Right lobe of liver (tissue), 6 donors: ENCODE measurements around the gene NCOR1. TPM values are rescaled to one million over a fixed set of nuclear protein-coding genes. Genes with fewer than 3 reads are reported as not detected.
A peak's percentile ranks its signal among the peaks of the same experiment; 100 is the strongest.

Source experiments
- ATAC-seq, 4 donors: fragments of 200-7000 bp; cut with Tn5 transposase; one replicate each; pipeline ENCODE4 v1.9.1; 2020; ENCODE audit warnings: mild to moderate bottlenecking in 4 of 4, moderate library complexity in 4 of 4
- DNase-seq, 3 donors: peaks; one replicate each; pipeline ENCODE4 v3.0.0-alpha.2; 2020
- H3K27ac ChIP-seq, 3 donors: fragments of 200-600 bp; one replicate each; pipeline ENCODE4 v1.8.0; 2022
- H3K27me3 ChIP-seq, 2 donors: fragments of 200-600 bp; one replicate each; pipeline ENCODE4 v1.8.0; 2022
- H3K36me3 ChIP-seq, 4 donors: fragments of 200-600 bp; sonication (generic) in 1 of 4; one replicate each; pipeline versions ENCODE4 v1.5.1 to v1.8.0; 2017 to 2022; ENCODE audit warnings: control low read depth in 1 of 4
- H3K4me1 ChIP-seq, 4 donors: fragments of 200-600 bp; sonication (generic) in 1 of 4; one replicate each; pipeline versions ENCODE4 v1.5.1 to v1.8.0; 2017 to 2022; ENCODE audit warnings: control low read depth in 1 of 4
- H3K4me3 ChIP-seq, 3 donors: fragments of 200-600 bp; one replicate each; pipeline ENCODE4 v1.8.0; 2022
- H3K9me3 ChIP-seq, 4 donors: fragments of 200-600 bp; sonication (generic) in 1 of 4; one replicate each; pipeline versions ENCODE4 v1.5.1 to v1.8.0; 2017 to 2022; ENCODE audit warnings: control low read depth in 1 of 4
- CTCF ChIP-seq, 4 donors: fragments of 200-600 bp in 3 of 4; fragments of 450-650 bp in 1 of 4; IDR thresholded peaks; one replicate each; pipeline versions ENCODE4 v1.5.1 to v1.8.0; 2016 to 2022; ENCODE audit warnings: antibody characterized with exemption in 4 of 4, mild to moderate bottlenecking in 2 of 4
- POLR2A ChIP-seq: fragments of 450-650 bp; IDR thresholded peaks from one replicate; pipeline ENCODE4 v1.6.1; 2017; ENCODE audit warnings: antibody characterized with exemption, mild to moderate bottlenecking
- WGBS: methylation state at CpG from one replicate; pipeline ENCODE4 v1.1.6; 2018; ENCODE audit warnings: low coverage, low lambda C conversion rate; ENCODE audit not compliant: insufficient coverage; ENCODE audit errors: missing lambda C conversion rate; 5-methylcytosine and 5-hydroxymethylcytosine counted together
- intact Hi-C, 2 donors: fragments of 100-400 bp; cut with DNase I; formaldehyde crosslinking; loops; one replicate each; pipeline versions ENCODE4 v1.11.2 to v1.14.1; 2022
- total RNA-seq, 6 experiments: library from RNA; depleted of rRNA in 2 of 6; stranded (reverse); fragments of >200 nt in 2 of 6; fragmentation: NEBNext Ultra II Directional in 3 of 6; extraction: Animal tissue kit (Norgen Biotek cat#: 25700) in 3 of 6; gene quantifications; one replicate each; pipeline versions ENCODE4 v1.1.0 to v1.2.4, GENCODE V29; 2016 to 2023
- donor health status: DM: no; HTN: yes; CAD: no.
- donor health status: DM: no; HTN: no; CAD: no.
- donor health status: DM: no; HTN: no; CAD: no.
- donor health status: DM: no; HTN: yes; CAD: no.
- donor health status: DM: no; HTN: yes; CAD: no.

The NCOR1 gene
- total RNA-seq, 6 experiments from 2014 or later = 52.6 to 76.8 (median 65.1) TPM

GRCh38 chr17:15999974-16000827 is 215.1 kb downstream of the NCOR1 start:
- Histone ChIP-seq H3K4me3 (peak overlapping the region; percentile 65 to 82 (median 76)), H3K27me3 (no peaks in the 10 kb centered on the region), H3K36me3 (peaks cover 0 to 38% (median 18%) of the 10 kb centered on the region in 4 donors), H3K4me1 (peaks cover 0 to 14% (median 0%) of the 10 kb centered on the region in 4 donors), H3K27ac (peak overlapping the region; percentile 88 to 96 (median 91)), H3K9me3 (no peaks in the 10 kb centered on the region)
- intact Hi-C loops = loop anchor here in 1 of 2 donors (10.0 kb wide), 1 partner anchor 55 kb away; the partner anchor contains the start of gene ADORA2B
- ATAC-seq (peak; percentile 15 to 45 (median 36)), DNase-seq (no peak)
- no peak for TF ChIP-seq POLR2A
- TF ChIP-seq CTCF (IDR thresholded peaks at IDR 0.05) = no peak
- WGBS = 1% methylated on average over 18 of the region's 64 CpGs

- no peaks in the 10 kb centered on the region for H3K9me3 ChIP-seq
- peak; percentile 92 to 97 (median 94) for ATAC-seq
- intact Hi-C loops = loop anchor here in 1 of 2 donors (10.0 kb wide), 1 partner anchor 55 kb away; the partner anchor contains the start of gene ADORA2B
- no peaks in the 10 kb centered on the region for H3K27me3 ChIP-seq
- DNase-seq = peak; percentile 99
- peaks cover 0 to 30% (median 14%) of the 10 kb centered on the region in 4 donors for H3K36me3 ChIP-seq
- peaks cover 0 to 14% (median 0%) of the 10 kb centered on the region in 4 donors for H3K4me1 ChIP-seq
- peak; percentile 98 for TF ChIP-seq POLR2A
- TF ChIP-seq CTCF (IDR thresholded peaks at IDR 0.05) = peak in 3 of 4 donors; percentile 10 to 29 (median 29)
- peak within 1 kb of the TSS; percentile 65 to 82 (median 76) for H3K4me3 ChIP-seq
- 2% methylated on average over 45 of the region's 91 CpGs for WGBS
- H3K27ac ChIP-seq = peak within 1 kb of the TSS; percentile 88 to 96 (median 91)
Observed at GRCh38 chr17:15999141-15999973, 216.0 kb downstream of the NCOR1 start, which contains the start of the genes TTC19 and ZSWIM7. TTC19 (plus strand) TSS chr17:15999824; CDS start chr17:15999849, 25 bp downstream. ZSWIM7 (minus strand) TSS chr17:15999704; CDS start chr17:15999594, 110 bp downstream.

- Histone ChIP-seq H3K27ac (peak overlapping the region in 1 of 3 donors; percentile 96), H3K27me3 (no peaks in the 10 kb centered on the region), H3K4me1 (peaks cover 0 to 14% (median 0%) of the 10 kb centered on the region in 4 donors), H3K36me3 (peaks cover 0 to 21% (median 10%) of the 10 kb centered on the region in 4 donors), H3K4me3 (peak overlapping the region in 1 of 3 donors; percentile 65), H3K9me3 (no peaks in the 10 kb centered on the region)
- WGBS = 81% methylated on average over 4 of the region's 4 CpGs
- no peak for ATAC-seq
- TF ChIP-seq POLR2A (no peak), CTCF (IDR thresholded peaks at IDR 0.05) (no peak)
- intact Hi-C loops = loop anchor here in 1 of 2 donors (10.0 kb wide), 1 partner anchor 53 kb away; the partner anchor contains the start of gene ADORA2B
- no peak for DNase-seq
Observed at GRCh38 chr17:15998031-15998562, 217.2 kb downstream of the NCOR1 start.

GRCh38 chr17:15996322-15996721 is 219.0 kb downstream of the NCOR1 start:
- intact Hi-C loops = loop anchor here in 1 of 2 donors (10.0 kb wide), 1 partner anchor 52 kb away; the partner anchor contains the start of gene ADORA2B
- no peak overlapping the region for H3K27ac ChIP-seq
- H3K9me3 ChIP-seq = no peaks in the 10 kb centered on the region
- H3K4me3 ChIP-seq = no peak overlapping the region
- peaks cover 0 to 14% (median 0%) of the 10 kb centered on the region in 4 donors for H3K4me1 ChIP-seq
- H3K27me3 ChIP-seq = no peaks in the 10 kb centered on the region
- ATAC-seq (no peak), DNase-seq (no peak)
- 42% methylated on average over 3 of the region's 6 CpGs for WGBS
- H3K36me3 ChIP-seq = peaks cover 0 to 11% (median 4%) of the 10 kb centered on the region in 4 donors
- no peak for TF ChIP-seq CTCF (IDR thresholded peaks at IDR 0.05)
- TF ChIP-seq POLR2A = no peak
